ENCODE measurements around the gene CALM3.

The CALM3 gene

GRCh38 chr19:46629546-46630025, 28.5 kb downstream of the CALM3 start:
- no peak overlapping the region for H3K4me3 ChIP-seq (ENCODE audit: low read length)
- no peak for TF ChIP-seq CTCF (IDR thresholded peaks at IDR 0.05; ENCODE audit: insufficient read depth, low read depth, low read length, missing control alignments)
- DNase-seq (ENCODE audit: low read depth): no peak

- no peak overlapping the region for H3K4me3 ChIP-seq (ENCODE audit: low read length)
- no peak for DNase-seq (ENCODE audit: low read depth)
- no peak for TF ChIP-seq CTCF (IDR thresholded peaks at IDR 0.05; ENCODE audit: insufficient read depth, low read depth, low read length, missing control alignments)
These were observed 29.6 kb downstream of the CALM3 start for GRCh38 chr19:46630586-46631205.

- DNase-seq (ENCODE audit: low read depth): peak; percentile 52
These were observed 30.4 kb downstream of the CALM3 start for GRCh38 chr19:46631481-46631880.

DNA sequence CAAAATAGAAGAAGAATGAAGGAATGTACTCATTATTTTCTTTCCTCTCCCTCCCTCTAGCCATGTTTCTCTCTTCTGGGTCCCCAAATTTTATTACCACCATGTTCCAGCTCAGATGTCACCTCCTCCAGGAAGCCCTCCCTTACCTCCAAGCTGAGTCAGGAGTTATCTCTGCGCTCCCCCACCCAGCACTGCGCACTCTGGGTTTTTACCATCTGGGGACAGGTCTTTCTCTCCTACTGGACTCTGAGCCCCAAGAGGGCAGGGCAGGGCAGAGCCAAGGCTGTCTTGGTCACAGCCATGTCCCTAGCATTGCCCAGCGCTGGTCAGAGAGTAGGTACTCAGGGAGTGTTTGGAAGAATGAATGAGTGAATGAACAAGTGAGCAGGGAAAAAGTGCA, 32.0 kb downstream of the CALM3 start:
- DNase-seq (ENCODE audit: low read depth): no peak
- no peak for TF ChIP-seq CTCF (IDR thresholded peaks at IDR 0.05; ENCODE audit: insufficient read depth, low read depth, low read length, missing control alignments)
- no peak overlapping the region for H3K4me3 ChIP-seq (ENCODE audit: low read length)

More at GRCh38 chr19:46631481-46631880, 30.4 kb downstream of the CALM3 start:
- TF ChIP-seq CTCF (IDR thresholded peaks at IDR 0.05; ENCODE audit: insufficient read depth, low read depth, low read length, missing control alignments): no peak
- H3K4me3 ChIP-seq (ENCODE audit: low read length): no peak overlapping the region

DNA sequence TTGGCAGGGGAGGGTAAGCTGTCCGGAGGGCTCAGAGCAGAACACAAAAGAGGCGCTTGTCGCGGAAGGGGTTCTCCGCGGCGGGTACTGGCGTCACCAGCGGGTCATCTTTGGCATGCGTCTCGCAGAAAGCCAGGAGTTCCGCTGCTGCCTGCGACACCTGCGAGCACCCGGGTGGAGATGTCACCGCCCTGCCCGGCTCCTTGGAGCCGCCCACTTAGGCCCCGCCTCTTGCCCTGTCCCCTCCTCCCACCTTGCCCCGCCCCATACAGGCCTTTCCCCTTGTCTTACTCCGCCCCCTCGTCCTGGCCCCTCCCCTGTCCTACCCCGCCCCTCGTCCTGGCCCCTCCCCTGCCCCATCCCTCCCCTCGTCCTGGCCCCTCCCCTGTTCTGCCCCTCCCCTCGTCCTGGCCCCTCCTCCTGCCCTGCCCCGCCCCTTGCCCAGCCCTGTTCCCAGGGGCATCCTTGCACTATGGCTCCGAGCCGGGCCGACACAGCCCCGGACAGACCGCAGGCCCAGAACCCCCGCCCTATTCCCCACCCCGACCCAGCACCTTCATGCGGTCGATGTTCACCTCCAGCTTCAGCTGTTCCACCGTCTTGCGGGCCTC, 33.0 kb downstream of the CALM3 start:
- peak overlapping the region; percentile 35 for H3K4me3 ChIP-seq (ENCODE audit: low read length)
- TF ChIP-seq CTCF (IDR thresholded peaks at IDR 0.05; ENCODE audit: insufficient read depth, low read depth, low read length, missing control alignments): no peak
- DNase-seq (ENCODE audit: low read depth): peak; percentile 97

GRCh38 chr19:46634656-46635218, 33.6 kb downstream of the CALM3 start:
- peak overlapping the region; percentile 20 for H3K4me3 ChIP-seq (ENCODE audit: low read length)
- no peak for TF ChIP-seq CTCF (IDR thresholded peaks at IDR 0.05; ENCODE audit: insufficient read depth, low read depth, low read length, missing control alignments)
- no peak for DNase-seq (ENCODE audit: low read depth)

Measured in epithelial cell of esophagus (primary cell).